GF-D8 (cell line): Measurements from ENCODE around the gene SHANK2.

Experiments used
- DNase-seq: peaks from one replicate; lab custom pipeline; 2025; lab: John Stamatoyannopoulos, UW

SHANK2 gene

DNA sequence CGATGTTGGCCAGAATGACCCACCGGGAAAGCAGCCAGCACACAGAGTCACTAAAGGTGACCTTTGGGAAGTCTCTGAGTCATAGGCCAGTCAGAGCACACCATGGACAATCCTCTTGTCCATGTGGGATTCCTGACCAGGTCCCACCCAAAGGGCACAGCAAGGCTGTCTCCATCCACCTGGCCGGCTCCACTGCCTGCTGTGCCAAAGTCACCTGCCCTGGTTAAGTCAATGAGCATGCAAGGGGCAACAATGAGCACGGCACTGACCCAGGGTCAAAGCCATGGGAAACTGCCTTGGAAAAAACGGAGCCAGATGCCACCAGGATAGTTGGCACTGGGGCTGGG, 49.8 kb downstream of the SHANK2 start:
- no peak for DNase-seq
